Pons (tissue), 1 donor: ENCODE results near the gene DCAF6.

Experiments used
- DNase-seq: peaks from one replicate; pipeline ENCODE4 v3.0.0-alpha.2; 2016; ENCODE audit warnings: low spot score

DCAF6 gene

DNA sequence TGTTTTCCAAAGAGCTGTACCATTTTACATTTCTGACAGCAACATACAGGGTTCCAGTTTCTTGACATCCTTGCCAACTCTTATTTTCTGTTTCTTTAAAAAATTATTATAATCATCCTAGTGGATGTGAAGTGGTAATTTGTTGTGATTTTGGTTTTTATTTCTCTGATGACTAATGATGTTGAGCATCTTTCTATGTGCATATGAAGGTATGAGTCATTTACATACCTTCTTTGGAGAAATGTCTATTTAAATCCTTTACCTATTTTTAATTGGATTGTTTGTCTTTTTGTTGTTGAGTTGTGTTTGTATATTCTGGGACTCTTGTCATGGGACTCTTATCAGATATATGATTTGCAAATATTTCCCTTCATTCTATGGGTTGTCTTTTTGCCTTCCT, 21.2 kb downstream of the DCAF6 start:
- DNase-seq, result no peak

DNA sequence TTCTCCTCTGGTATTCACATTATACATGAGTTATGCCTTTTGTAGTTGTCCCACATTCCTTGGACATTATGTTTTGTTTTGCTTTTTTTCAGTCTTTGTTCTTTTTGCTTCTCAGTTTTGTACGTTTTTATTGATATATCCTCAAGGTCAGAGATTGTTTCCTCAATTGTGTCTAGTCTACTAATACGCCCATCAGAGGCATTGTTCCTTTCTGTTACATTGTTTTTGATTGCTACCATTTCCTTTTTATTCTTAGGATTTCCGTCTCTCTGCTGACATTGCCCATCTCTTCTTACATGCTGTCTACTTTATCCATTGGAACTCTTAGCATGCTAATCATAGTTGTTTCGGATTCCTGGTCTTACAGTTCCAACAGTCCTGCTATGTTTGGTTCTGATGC, 28.2 kb downstream of the DCAF6 start:
- DNase-seq, result no peak

DNA sequence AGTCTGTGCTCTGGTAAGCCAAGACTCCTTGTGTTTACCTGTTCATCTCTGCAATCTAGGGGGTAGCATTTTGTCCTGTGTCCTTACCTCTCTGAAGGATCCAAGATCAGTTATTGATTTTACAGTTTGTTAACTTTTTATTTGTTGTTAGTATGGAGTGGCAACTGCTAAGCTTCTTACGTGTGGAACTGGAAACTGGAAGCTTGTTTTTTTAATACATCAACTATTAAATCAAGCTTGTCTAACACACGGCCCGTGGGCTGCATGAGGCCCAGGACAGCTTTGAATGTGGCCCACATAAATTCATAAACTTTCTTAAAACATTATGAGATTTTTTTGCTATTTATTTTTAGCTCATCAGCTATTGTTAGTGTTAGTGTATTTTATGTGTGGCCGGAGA, 29.6 kb downstream of the DCAF6 start:
- no peak for DNase-seq

DNA sequence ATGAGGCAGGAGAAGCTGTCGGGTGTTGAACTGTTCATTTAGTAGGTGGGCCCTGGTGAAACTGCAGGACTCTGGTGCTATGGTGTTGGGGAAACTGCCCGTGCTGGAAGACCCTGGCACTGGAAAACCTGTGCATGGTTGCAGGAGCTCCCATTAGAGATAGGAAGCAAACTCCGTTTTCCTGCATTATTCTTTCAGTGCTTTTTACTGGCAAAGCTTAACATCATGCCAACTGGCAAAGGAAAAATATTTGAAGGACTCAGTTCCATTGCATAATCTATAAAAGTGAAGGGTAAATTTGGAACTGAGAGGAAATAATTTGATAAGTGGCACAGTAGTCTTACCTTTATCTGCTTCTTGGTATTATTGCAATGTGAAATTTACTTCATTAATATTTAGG, 32.1 kb downstream of the DCAF6 start:
- no peak for DNase-seq

DNA sequence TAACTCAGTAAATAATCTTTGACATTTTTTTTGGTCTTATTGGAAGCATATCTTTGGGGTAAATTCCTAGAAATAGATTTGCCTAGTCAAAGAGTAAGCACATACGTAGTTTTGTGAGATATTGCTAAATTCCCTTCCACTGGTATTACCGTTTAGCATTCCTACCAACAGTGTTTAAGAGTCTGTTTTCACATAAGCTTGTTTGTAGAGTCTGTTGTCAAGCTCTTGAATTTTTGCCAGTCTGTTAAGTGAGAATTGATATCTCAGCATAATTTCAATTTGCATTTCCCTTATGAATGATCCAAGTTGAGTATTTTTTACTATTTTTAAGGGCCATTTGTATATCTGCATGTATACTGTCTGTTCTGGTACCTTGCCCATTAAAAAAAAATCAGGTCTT, 37.3 kb downstream of the DCAF6 start:
- no peak for DNase-seq

DNA sequence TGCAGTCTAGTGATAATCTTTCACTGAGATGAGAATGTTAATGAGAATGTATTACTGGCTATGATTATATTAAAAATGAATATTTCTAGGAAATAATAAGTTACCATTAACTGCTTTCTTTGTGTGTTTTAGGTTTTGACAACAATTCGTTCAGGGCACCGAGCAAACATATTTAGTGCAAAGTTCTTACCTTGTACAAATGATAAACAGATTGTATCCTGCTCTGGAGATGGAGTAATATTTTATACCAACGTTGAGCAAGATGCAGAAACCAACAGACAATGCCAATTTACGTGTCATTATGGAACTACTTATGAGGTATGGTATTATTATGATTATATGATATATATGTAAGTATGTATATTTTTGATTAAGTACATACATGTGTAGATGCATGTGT, 38.2 kb downstream of the DCAF6 start:
- DNase-seq, result no peak

DNA sequence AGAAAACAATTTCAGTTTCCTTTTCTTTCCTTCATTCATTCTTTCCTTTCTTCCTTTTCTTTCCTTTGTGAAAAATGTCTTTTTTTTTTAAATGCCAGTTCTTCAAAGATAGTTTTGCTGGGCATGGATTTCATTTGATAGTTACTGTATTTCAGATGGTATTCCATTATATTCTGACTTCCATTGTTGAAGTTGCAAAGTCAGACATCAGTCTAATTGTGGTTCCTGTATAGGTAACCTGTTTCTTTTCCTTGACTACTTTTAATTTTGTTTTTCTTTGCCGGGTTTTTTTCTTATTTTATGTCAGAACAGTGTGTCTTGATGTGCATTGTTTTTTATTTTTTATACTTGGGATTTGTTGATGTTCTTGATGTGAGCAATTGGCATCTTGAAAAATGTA, 40.8 kb downstream of the DCAF6 start:
- no peak for DNase-seq

DNA sequence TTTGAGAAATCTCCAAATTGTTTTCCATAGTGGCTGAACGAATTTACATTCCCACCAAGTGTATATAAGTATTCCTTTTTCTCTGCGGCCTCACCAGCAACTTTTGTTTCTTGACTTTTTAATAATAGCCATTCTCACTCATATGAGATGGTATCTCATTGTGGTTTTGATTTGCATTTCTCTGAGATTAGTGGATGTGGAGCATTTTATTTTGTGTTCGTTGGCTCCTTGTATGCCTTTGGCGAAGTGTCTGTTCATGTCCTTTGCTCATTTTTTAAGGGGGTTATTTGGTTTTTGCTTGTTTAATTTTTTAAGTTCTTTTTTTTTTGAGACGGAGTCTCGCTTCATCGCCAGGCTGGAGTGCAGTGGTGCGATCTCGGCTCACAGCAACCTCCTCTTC, 45.5 kb downstream of the DCAF6 start:
- no peak for DNase-seq

DNA sequence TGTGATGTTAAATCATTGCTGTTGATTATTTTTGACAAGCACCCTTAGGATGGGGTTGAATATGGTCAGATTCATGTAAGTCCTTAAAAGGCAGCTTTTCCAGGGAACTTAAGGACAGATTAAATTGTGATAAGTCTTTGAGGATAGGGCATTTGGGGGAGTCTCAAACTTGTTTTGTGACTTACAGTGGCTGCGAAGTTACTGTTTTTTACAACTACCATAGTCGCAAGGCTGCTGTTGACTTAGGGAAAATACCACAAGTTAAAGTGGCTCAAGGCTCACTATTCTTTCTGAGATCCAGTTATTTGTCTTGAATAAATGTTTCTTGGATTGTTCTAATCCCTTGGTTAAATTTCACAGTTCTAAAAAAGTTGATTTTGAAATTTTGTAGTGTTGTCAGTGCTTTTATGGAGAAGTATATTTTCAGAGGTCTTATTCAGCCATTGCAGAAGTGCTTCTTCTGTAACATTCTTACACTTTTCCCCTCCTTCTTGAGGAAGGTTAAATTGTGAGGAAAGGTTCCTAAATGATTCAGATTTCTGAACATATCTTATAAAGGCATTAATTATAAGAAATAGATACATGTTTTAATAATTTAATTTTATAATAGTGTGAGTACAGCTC, 47.4 kb downstream of the DCAF6 start:
- DNase-seq, result no peak

DNA sequence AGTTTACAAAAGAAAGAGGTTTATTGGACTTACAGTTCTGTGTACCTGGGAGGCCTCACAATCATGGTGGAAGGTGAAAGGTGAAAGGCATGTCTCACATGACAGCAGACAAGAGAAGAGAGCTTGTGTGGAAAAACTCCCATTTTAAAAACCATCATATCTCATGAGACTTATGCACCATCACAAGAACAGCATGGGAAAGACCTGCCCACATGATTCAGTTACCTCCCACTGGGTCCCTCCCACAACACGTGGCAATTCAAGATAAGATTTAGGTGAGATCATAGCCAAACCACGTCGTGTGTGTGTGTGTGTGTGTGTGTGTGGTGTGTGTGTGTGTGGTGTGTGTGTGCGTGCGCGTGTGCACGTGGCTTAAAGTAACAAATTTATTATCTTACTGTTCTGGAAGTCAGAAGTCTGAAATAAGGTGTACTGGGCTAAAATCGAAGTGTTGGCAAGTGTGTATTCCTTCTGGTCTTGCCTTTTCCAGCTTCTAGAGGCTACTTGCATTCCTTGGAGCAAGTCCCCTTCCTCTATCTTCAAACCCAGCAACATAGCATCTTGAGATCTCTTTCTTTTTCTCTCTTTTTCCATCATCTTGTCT, 48.5 kb downstream of the DCAF6 start:
- DNase-seq, result no peak

DNA sequence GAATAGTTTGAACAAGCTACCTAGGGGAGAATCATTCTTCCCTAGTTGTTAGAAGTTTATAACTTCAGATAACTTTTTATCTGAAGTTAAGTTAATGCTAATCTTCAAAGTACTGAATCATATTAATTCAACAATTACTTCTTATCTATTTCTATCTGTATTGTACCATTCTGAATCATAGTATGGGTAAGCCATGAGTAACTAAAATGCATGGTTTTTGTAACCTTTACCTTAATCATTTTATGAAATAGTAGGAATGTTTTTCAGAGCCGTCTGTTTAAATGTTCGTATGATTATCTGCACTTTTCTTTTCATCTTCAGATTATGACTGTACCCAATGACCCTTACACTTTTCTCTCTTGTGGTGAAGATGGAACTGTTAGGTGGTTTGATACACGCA, 50.7 kb downstream of the DCAF6 start:
- no peak for DNase-seq

DNA sequence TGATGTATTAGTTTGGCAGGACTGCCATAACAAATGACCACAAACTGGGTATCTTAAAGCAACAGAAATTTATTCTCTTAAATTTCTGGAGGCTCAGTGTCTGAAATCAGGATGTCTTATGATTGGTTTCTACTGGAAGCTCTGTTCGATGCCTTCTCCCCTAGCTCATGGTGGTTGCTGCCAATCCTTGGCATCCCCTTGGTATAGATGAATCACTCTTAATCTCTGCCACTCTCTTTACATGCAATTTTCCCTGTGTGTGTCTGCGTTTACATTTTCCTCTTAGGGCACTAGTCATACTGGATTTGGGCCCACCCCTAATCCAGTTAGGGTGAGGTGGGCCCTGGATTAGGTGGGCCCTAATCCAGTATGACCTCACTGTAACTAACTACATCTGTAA, 55.1 kb downstream of the DCAF6 start:
- DNase-seq, result no peak

DNA sequence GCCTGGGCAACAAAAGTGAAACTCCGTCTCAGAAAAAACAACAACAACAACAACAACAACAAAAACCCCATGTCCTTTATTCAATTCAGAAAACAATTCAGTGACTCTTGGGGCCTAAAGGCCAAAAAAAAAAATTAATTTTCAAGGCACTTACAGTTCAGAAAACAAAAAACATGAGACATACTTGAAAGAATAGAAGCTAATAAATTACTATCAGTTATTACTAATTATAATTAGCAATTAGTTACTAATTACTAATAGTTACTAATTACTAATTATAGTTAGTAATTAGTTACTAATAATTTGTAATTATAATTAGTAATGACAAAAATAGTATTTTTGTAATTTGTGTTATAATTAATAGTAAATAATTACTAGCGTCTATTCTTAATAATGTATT, 57.2 kb downstream of the DCAF6 start:
- DNase-seq, result no peak

DNA sequence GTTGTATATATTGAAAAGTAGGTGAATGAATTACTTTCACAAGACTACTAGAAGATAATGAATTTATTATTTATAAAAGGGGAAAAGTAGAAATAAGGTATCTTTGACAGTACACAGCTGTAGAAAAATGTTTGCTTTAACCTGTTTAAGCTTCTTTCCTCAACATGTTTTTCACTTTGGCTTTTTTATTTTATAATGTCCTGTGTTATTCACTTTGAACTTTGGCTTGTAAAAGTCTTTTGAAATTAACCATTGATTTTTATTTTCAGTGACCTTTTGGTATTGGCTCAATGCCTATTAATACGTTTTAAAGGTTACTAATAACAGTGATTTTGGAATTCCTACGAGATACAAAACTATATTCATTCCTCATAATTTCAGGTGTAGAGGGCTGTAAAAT, 58.1 kb downstream of the DCAF6 start:
- DNase-seq, result no peak

DNA sequence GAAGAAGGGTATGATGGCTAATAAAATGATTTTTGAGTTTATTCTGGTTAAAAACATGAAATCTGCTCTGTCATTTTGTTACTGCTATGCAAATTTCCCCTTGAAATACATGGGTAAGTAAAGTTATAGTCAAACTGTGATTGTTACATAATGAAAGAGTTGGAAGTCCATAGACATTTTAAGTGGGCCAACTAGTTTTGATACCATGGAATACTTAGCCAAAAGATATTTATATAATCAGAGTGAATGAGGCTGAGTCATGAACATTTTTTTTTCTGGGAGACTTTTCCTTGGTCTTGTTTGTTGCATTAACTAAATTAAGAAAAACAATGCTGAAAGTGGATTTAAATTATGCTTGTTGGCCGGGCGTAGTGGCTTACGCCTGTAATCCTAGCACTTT, 58.6 kb downstream of the DCAF6 start:
- no peak for DNase-seq

DNA sequence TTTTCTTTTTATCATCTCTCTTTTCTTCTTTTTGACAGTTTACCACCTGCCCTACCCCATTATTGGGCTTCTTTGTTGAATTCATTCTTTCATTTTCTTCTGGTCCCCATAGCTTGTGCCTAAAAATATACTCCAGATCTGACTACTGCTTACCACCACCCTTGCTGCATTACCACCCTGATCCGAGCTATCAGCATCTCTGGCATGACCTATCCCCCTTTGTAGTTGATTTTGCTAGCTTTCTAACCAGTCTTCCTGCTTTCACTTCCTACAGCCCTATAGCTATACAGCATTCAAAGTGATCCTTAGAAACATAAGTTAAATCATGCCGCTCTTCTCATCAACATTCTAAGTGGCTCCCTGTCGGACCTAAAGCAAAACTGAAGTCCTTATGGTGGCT, 59.8 kb downstream of the DCAF6 start:
- no peak for DNase-seq

DNA sequence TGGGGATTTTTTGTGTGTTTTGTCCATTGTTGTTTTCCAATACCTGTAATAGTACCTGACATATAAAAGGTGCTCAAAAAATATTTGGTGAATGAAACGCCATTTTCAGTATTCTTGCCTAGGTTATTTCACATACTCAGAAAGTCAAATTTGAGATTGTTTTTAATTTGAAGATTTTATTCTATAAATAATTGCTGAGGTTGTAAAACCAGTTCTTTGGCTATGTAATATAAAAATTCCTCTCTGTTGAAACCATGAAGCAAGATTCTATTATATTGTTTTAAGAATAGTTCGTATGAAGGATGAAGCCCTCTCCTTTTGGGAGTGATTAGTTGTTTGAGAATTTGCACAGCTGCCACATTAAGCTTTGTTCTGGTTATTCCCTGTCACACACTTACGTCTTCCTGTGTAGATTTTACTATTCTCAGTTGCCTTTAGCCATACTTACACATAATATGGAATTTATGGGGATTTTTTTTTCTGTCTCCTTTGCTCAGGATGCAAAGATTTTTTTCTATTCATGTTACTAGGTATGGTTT, 60.6 kb downstream of the DCAF6 start:
- DNase-seq, result no peak

DNA sequence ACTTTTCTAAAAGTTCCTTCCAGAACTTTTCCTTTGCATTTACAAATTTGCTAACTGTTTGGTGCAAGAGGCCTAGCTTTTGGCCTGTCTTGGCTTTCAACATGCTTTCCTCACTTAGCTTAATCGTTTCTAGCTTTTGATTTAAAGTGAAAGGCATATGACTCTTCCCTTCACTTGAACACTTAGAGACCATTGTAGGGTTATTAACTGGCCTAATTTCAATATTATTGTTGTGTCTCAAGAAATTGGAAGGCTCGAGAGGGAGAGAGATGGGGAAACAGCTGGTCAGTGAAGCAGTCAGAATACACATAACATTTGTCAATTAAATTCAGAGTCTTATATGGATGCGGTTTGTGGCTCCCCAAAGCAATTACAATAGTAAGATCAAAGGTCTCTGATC, 63.4 kb downstream of the DCAF6 start:
- no peak for DNase-seq

DNA sequence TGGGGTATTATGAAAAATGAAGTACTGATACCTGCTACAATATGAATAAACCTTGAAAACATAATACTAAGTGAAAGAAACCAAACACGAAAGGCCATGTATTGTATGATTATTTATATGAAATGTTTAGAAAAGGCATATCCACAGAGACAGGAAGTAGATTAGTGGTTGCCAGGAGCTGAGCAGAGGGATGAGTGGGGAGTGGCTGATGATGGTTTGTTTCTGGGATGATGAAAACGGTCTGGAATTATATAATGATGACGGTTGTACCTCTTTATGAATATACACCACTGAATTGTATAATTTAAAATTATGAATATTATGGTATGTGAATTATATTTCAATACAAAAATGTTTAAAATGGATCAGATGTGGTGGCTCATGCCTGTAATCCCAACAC, 64.2 kb downstream of the DCAF6 start:
- no peak for DNase-seq

DNA sequence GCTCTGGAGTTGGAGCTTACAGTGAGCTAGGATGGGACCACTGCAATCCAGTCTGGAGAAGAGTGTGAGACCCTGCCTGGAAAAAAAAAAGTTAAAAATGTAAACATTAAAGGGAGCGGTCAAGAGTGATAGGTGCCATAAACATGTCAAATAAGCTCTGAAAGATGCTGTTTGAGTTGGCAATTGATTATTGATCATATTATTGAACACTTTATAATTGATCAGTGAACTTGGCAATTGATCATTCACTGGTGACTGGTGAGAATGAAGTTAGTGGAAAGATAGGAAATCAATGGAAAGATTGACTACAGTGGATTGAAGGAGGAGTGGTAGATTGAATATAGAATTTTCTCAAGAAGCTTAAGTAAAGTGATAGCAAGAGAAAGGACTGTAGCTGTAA, 64.7 kb downstream of the DCAF6 start:
- no peak for DNase-seq

DNA sequence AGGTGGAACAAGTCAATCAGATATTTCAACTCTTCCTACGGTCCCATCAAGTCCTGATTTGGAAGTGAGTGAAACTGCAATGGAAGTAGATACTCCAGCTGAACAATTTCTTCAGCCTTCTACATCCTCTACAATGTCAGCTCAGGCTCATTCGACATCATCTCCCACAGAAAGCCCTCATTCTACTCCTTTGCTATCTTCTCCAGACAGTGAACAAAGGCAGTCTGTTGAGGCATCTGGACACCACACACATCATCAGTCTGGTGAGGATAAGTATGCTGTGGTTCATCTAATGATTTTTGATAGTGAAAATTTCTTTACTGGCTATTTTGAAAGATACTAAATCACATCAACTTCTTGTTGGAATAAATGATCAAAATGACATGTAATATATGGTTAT, 68.0 kb downstream of the DCAF6 start:
- DNase-seq, result peak; percentile 84

DNA sequence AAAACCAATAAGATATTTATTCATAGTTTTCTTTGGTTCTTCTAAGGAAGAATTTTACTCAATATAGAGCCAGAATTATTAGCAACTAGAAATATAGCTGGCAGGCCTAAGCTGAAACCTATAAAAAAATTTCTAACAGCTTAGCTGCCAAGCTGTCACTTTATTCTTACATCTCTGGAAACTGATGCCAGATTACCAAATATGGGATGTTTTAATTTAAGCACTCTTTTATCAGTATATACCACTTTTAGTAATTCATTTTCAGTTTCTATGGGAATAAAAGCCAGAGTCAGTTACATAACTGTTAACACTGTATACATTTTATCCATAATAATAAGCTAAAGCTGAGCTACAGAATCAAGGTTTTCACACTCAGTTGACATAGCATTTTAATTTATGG, 69.0 kb downstream of the DCAF6 start:
- no peak for DNase-seq

DNA sequence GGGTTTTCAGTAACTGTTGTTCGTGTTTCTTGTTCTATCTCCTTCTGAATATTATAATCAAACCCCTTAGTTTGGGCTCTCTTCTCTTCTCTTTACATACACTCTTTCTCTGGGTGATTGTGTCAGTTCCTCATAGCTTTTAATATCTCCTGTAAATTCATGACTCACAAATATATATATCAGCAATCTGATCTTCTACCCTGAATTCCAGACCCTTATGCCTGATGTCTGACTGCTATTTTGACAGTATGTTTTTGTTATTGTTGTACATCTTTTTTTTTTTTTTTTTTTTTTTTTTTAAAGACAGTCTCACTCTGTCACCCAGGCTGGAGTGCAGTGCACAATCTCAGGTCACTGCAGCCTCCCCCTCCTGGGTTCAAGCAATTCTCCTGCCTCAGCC, 71.2 kb downstream of the DCAF6 start:
- no peak for DNase-seq

DNA sequence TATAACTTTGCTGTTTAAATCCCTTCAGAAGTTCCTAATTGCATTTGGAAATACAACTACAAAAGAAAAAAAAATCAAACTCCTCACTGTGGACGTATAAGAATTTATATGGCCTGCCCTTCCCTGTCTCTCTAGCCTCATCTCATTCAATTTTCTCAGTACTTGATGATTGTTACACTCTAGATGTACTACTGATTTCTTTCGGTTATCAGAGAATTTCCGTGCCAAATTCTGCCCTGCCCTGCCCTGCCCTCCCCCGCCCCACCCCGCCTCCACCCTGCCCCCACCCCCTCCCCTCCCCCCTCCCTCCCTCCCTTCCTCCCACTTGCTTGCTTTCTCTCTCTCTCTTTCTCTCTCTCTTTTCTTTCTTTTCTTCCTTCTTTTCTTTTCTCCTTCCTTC, 72.1 kb downstream of the DCAF6 start:
- no peak for DNase-seq
